RWPE1 (cell line): Measurements from ENCODE around the gene SLC39A11.

Experiments used
- CTCF ChIA-PET: fragments of 350-600 bp; sonication (Branson Sonifier 250); formaldehyde crosslinking; extraction: SDS; loops from one replicate; lab custom pipeline; 2021; lab: Yijun Ruan, JAX
- POLR2A ChIA-PET: fragments of 400-600 bp; formaldehyde crosslinking; extraction: SDS; loops from one replicate; lab custom pipeline; 2020; ENCODE audit warnings: antibody characterized with exemption; ENCODE audit not compliant: low non-redundant PET; lab: Yijun Ruan, JAX
- DNase-seq: peaks from one replicate; pipeline ENCODE4 v3.0.0; 2012; ENCODE audit warnings: low spot score
- H3K27ac ChIP-seq: fragments of 450-650 bp; 2 replicates; pipeline ENCODE4 v1.5.1; 2017
- TF ChIP-seq, protein P1 (sequence below): fragments of 450-650 bp; conservative IDR thresholded peaks from 2 replicates; pipeline ENCODE4 v1.5.1; 2017; ENCODE audit warnings: low read depth, mild to moderate bottlenecking

Gene SLC39A11

DNA sequence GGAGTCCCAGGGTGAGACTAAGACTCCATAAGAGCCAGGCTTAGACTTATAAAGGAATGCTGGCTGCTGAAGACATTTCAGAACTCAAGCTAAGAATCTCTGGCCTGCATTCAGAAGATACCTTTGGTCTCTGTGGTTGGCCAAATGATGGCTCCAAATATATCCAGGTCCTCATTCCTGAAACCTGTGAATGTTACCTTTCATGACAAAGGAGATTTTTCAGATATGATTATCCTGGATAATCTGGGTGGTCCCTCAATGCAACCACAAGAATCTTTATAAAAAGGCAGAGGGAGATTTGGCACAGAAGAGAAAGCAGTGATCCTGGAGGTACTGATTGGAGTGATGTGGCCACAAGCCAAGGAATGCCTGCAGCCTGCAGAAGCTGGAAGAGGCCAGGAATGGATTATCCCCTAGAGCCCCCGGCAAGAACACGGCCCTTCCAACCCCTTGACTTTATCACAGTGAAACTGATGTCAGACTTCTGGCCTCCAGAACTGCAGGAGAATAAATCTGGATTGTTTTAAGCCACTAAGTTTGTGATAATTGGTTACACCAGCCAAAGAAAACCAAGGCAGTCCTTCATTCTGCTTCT lies 253.3 kb downstream of the SLC39A11 start:
- no peak overlapping the region for H3K27ac ChIP-seq
- ChIA-PET CTCF (interaction anchor here (0.6 kb wide), 1 partner anchor 358 kb away, joined by 3 read pairs; no protein-coding TSS in a partner anchor), POLR2A (no interaction called here)
- DNase-seq = no peak
- TF ChIP-seq, protein P1, sequence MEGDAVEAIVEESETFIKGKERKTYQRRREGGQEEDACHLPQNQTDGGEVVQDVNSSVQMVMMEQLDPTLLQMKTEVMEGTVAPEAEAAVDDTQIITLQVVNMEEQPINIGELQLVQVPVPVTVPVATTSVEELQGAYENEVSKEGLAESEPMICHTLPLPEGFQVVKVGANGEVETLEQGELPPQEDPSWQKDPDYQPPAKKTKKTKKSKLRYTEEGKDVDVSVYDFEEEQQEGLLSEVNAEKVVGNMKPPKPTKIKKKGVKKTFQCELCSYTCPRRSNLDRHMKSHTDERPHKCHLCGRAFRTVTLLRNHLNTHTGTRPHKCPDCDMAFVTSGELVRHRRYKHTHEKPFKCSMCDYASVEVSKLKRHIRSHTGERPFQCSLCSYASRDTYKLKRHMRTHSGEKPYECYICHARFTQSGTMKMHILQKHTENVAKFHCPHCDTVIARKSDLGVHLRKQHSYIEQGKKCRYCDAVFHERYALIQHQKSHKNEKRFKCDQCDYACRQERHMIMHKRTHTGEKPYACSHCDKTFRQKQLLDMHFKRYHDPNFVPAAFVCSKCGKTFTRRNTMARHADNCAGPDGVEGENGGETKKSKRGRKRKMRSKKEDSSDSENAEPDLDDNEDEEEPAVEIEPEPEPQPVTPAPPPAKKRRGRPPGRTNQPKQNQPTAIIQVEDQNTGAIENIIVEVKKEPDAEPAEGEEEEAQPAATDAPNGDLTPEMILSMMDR = no peak

DNA sequence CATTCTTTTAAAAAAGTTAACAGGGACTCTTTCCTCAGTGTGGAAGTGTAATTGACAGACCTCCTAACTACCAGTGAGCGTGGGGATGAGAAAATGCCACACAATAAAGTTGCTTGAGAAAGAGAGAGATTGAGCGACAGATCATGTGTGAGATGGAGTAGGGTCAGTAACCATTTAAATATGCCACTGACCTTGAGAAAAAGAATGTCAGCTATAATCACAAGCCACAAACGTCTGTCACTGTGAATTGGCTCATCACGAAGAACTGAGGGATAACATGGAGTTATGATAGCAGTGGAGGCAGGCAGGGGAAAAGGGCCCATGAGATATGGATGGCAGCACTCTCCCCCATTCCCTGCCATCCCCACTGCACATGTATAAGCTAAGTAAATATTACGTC lies 253.9 kb downstream of the SLC39A11 start:
- CTCF ChIA-PET = no interaction called here

GRCh38 chr17:72838068-72838467 lies 254.4 kb downstream of the SLC39A11 start:
- ChIA-PET CTCF (no interaction called here), POLR2A (no interaction called here)
- no peak for DNase-seq
- no peak overlapping the region for H3K27ac ChIP-seq
- TF ChIP-seq, protein P1 = no peak

More for the DNA sequence above, 253.9 kb downstream of the SLC39A11 start:
- POLR2A ChIA-PET = no interaction called here
- TF ChIP-seq, protein P1 = no peak
- no peak overlapping the region for H3K27ac ChIP-seq
- DNase-seq = no peak

GRCh38 chr17:72837335-72837734 lies 255.2 kb downstream of the SLC39A11 start:
- ChIA-PET CTCF (no interaction called here), POLR2A (no interaction called here)

GRCh38 chr17:72833128-72833765 lies 259.2 kb downstream of the SLC39A11 start:
- H3K27ac ChIP-seq = no peak overlapping the region
- TF ChIP-seq, protein P1 = no peak
- no peak for DNase-seq
- POLR2A ChIA-PET = no interaction called here
- CTCF ChIA-PET = interaction anchor here (0.5 to 1.1 kb wide), 3 partner anchors 17 to 1960 kb away, joined by 3 to 6 read pairs (median 3); no protein-coding TSS in a partner anchor

More at GRCh38 chr17:72837335-72837734, 255.2 kb downstream of the SLC39A11 start:
- TF ChIP-seq, protein P1 = no peak
- no peak overlapping the region for H3K27ac ChIP-seq
- no peak for DNase-seq

GRCh38 chr17:72832306-72832705 lies 260.2 kb downstream of the SLC39A11 start:
- H3K27ac ChIP-seq = no peak overlapping the region
- POLR2A ChIA-PET = no interaction called here
- TF ChIP-seq, protein P1 = no peak
- DNase-seq = no peak
- CTCF ChIA-PET = interaction anchor here (1.1 kb wide), 1 partner anchor 16 kb away, joined by 3 read pairs; no protein-coding TSS in a partner anchor
